NCI-H2081 (cell line): ENCODE results near the gene PIP5K1B.

Experiments
- DNase-seq, 2 experiments: peaks; one replicate each; lab custom pipeline; 2025; lab: John Stamatoyannopoulos, UW

The PIP5K1B gene

GRCh38 chr9:68859347-68859746, 154.3 kb downstream of the PIP5K1B start:
- DNase-seq = no peak

- DNase-seq = no peak
Observed at GRCh38 chr9:68860419-68860818, 155.4 kb downstream of the PIP5K1B start.

DNA sequence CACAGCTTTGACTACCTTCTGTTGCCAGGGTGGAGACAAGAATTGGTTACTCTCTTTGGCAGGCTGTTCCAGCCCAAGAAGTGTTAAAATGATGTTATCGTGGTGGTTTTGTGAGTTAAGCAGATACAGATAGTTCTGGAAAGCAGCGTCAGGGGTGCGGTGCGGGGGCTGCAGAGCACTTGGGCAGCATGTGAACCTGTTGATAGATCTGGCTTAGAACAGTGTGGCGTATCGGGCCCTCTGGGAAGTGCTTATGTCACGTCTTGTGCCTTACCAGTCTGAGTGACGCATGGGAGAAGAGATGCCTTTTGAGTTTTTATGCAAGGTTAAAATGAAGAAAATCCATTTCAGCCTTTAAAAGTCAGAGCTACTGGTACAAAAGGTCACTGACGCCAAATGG, 156.4 kb downstream of the PIP5K1B start:
- DNase-seq = no peak

GRCh38 chr9:68867066-68867465, 162.0 kb downstream of the PIP5K1B start:
- DNase-seq = no peak

DNA sequence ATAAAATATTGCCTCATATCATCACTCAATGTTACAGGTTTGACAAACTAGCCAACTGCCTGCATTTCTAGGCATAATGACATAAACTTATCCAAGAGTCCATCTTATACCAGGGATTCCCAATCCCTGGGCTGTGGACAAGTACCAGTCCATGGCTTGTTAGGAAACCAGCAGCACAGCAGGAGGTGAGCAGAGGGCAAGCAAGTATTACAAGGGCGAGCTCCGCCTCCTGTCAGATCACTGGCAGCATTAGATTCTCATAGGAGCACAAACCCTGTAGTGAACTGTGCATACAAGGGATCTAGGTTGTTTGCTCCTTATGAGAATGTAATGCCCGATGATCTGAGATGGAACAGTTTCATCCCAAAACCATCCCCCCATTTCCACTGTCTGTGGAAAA, 164.0 kb downstream of the PIP5K1B start:
- no peak for DNase-seq

DNA sequence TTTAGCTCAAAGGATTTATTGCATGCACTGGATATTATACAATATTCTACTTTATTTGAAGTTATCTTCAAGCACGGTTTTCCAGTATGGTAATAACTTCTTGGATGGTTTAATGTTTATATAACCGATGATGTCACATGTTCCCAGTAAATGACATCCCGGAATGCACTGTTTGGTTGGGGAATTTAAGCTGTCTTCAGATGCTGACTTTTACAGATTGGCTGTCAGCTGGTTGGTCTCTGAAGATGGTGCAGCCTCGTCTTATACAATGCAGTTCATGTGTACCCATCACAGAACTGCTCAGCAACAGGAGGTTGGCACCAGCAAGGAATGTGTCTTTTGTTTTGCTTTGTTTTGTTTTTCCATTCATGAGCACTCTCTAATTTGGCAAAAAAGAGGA, 165.0 kb downstream of the PIP5K1B start:
- DNase-seq = no peak

- no peak for DNase-seq
Observed at GRCh38 chr9:68871236-68871635, 166.2 kb downstream of the PIP5K1B start.

GRCh38 chr9:68872026-68872501, 167.0 kb downstream of the PIP5K1B start:
- DNase-seq = peak; percentile 45 to 87

- DNase-seq = no peak
Observed at GRCh38 chr9:68873179-68873578, 168.1 kb downstream of the PIP5K1B start.

DNA sequence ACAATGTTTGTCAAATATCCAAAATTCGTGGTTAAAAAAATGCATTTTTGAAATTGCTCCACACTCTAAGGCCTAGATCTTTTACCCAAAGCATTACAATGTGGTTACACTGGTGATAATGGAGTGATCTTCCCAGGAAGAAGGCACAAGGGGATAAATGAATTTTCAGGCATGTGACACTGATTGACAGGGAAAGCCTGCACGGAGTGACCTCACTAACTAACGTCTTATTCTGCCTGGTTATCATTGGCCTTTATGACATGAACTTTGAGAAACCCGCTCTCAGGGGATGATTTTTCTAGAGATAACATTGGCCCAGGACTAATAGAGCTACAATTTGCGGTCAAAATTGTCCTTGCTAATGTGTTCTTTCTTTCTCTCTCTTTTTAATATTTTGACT, 171.2 kb downstream of the PIP5K1B start:
- no peak for DNase-seq

- DNase-seq = no peak
Observed at GRCh38 chr9:68876681-68877080, 171.6 kb downstream of the PIP5K1B start.

DNA sequence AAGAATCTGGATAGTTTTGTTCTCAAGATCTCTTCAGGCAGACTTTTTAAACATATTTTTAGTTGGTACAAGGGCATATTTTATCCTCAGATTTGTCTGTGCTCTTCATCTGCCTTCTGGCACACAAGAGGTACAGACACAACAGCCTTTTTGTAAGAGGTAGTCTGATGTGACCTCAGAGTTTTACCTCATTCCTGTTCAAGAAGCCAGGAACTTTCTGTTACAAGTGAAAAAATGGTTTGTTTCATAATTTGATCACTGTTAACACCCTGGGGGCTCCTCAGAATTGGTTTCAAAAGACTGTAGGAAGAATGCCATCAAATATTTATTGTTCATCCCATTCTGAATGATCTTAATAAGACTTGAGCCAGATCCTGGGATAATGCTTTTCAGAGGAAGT, 172.2 kb downstream of the PIP5K1B start:
- DNase-seq = no peak

- no peak for DNase-seq
Observed at GRCh38 chr9:68878450-68878849, 173.4 kb downstream of the PIP5K1B start.

GRCh38 chr9:68883224-68883623, 178.2 kb downstream of the PIP5K1B start:
- DNase-seq = no peak

DNA sequence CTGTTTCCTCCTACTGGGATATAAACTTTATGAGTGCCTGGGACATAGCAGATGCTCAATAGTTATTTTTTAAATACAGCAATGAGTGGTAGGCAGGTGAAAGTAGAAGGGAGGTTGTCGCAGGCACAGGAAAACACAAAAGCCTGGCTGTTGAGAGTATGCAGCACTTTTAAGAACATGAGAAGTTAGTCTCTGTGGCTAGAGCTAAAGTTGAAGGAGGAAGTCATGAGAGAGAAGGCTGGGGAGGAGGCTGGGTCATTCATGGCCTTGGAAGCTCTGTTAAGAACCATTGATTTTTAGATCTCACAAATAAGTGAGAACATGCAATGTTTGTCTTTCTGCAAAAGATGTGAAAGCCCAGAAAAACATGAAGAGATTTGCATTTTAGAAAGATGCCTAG, 182.2 kb downstream of the PIP5K1B start:
- DNase-seq = no peak

GRCh38 chr9:68894502-68894901, 189.5 kb downstream of the PIP5K1B start:
- DNase-seq = no peak

DNA sequence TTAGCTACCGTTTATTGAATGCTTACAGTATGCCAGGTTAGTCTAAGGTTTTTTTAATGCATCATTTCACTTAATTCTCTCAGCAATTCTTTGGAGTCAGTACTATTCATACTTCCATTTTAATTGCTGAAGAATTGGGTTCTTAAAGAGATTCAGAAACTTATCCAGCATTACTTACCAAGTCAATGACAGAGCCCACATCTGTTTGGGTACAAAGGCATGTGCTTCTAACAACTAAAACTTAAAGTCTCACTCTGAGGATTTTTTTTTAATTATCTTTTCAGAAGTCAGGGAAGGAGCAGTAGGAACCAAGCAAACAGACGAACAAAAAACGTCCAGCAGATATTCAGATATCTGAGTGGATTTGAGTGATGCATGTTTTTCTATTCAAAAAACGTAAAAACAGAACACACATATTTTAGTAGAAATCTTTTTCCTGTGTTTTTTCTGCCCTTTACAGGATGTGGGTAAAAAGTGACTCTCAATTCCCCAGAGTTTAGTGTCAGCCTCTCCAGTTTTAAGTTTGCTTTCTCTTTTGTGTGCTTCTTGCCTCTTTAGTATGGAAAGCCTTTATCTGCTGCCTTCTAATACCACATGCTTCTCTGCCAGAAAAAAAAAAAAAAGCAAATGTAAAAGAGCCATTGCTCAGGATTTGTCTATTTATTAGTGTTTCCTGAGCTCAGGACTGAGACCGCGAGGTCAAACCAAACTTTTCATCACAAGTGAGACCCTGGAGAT, 190.9 kb downstream of the PIP5K1B start:
- no peak for DNase-seq

DNA sequence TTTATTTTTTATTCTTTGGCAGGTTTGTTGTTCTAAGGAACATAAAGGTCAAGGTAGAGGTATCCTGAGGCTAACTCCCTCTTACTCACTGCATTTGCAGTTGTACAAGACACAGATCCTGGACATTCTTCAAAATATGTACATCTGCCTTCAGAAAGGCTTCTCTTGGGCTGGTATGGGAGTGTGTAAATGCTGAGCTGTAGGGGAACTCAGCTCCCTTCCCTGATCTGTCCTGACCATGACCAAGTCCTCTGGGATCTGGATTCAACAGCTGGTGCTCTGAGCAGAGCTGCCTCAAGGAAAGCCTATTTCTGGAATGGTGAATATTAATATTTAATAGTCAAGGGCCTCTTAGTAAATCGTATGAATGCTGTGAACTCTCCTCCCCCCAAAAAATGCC, 191.4 kb downstream of the PIP5K1B start:
- no peak for DNase-seq

DNA sequence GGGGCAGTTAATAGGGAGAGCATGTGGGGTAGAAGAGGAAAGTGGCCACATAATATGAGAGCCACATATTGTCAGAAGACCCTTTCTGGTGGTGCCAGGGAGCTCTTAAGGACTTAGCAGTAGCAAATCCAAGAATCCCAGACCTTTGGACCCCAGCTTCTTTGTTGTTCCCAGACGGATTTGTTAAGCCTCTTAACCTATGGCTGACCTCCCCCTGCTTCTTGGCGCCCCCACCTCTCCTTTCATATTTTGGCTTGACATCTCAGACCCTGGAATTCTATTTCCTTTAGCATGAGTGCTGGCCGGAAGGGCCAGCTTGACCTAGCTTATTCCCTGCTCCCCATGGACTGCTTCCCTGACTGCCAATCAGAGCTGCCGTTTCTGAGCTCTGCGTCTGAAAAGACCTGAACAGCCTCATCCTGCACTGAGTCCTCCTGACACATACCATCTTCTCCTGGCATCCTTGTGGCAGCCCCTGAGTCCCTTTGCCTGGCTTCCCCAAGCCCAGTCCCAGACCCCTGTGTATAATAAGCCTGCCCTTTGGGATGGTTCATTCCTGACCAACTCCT, 192.6 kb downstream of the PIP5K1B start:
- DNase-seq = no peak

DNA sequence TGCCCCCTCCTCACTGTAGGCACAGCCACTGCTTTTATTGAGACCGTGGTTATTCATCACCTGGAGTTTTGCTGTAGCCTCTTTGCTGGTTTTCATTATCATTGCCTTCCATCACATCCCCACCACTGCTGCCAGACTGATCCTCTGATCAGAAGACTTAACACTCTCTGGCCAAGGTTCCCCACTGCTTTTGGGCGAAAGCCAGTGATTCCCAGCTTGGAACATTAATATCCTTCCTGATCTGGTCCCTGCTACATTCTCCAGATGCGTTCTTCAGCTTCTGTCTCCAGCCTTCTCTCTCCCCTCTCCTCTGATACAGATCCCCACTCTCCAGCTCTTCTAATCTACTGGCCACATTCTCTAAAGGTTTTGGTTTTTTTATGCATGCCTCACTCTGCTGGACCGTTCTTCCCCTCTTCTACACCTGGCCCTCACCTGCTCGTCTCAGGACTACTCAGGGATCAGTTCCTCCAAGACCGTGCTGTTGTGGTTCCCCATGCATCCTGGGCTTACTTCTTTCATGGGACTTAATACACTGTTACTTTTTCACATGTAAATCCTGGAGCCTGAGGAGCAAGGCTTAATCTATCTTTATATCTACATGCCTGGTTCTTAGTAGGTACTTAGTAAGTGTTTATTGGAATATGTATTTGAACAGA, 193.9 kb downstream of the PIP5K1B start:
- peak in 1 of 2 experiments; percentile 10 for DNase-seq

- no peak for DNase-seq
Observed at GRCh38 chr9:68904454-68904853, 199.4 kb downstream of the PIP5K1B start.

- no peak for DNase-seq
Observed at GRCh38 chr9:68905129-68905528, 200.1 kb downstream of the PIP5K1B start.

DNA sequence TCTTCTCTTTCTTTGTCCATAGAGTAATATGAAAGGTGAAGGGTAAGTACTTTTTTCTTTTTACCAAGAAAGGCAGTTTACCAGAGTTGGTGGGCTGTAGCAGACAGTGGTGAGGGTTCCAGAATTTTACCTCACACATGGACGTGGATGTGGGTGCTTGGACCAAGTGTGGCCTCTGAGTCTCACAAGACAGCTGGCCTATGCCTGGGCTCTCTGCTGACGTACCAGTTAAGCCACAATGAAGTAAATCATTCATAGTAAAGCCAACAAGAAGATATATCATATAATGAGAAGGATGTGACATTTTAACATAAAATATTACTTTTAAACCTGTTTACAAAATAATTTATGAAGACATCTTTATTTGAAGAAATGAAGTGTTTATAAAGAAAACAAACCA, 202.9 kb downstream of the PIP5K1B start:
- DNase-seq = no peak
